ENCODE measurements around the gene SLC2A3.
"Not testable (repeated sequence)": the region's sequence is repeated elsewhere in the genome, so short reads cannot be mapped to it uniquely, and the experiment has no call there.

SLC2A3 gene

GRCh38 chr12:7935590-7936581 is at the start of gene SLC2A3:
SLC2A3 (minus strand) TSS chr12:7936187; CDS start chr12:7936034, 153 bp downstream.
- no peak for DNase-seq

DNA sequence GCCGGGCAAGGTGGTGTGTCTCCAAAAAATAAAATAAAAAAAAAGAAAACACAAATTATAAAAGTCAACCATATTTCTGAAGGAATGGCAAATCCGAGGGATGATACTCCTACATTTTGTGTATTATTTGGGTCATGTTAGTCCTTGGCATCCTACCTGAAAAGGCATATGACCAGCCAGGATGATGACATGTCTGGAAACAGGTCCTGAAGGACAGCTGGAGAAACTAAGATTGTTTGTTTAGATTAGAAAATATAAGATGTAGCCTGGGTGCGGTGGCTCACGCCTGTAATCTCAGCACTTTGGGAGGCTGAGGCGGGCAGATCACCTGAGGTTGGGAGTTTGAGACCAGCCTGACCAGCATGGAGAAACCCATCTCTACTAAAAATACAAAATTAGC is 48.9 kb upstream of the SLC2A3 start:
- no peak for DNase-seq

DNA sequence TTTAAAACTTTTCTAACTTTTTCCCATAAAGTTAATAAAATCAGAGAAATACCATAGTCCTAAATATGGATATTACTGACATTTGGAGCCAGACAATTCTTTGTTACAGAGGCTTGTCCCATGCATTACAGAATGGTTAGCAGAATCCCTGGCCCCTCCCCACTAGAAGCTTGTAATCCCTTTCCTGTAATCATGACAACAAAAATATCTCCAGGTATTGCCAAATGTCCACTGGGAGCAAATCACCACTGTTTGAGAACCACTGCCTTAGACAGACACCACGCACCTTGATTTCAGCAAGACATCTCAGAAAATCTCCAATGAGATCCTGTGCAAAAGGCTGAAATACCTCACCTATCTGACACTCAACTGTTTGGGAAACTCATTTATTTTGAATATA is 47.5 kb upstream of the SLC2A3 start:
- DNase-seq: not testable (repeated sequence)

DNA sequence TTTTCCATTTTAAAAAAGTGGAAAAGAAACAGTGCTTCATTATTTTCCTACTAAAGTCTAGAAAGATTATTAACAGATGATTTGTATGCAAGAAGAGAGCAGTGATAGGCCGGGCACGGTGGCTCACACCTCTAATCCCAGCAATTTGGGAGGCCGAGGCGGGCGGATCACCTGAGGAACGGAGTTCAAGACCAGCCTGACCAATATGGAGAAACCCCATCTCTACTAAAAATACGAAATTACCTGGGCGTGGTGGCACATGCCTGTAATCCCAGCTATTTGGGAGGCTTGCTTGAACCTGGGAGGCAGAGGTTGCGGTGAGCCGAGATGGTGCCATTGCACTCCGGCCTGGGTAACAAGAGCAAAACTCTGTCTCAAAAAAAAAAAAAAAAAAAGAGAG is 47.0 kb upstream of the SLC2A3 start:
- DNase-seq: not testable (repeated sequence)

GRCh38 chr12:7982332-7982735 is 46.3 kb upstream of the SLC2A3 start:
- DNase-seq: not testable (repeated sequence)

DNA sequence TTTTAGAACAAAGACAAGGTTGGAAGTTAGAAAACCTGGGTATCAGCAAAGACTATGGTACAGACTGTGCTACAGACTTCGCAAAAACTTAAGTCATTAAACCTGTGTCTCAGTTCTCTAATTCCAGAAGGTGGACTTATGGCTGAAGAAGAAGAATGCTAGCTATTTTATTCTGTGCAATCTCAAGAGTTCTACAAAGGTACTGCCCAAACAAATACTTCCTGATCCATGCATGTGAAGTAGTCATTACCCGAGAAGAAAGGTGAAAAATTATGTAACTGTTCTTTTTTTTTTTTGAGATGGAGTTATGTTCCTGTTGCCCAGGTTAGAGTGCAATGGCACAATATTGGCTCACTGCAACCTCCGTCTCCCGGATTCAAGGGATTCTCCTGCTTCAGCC is 45.5 kb upstream of the SLC2A3 start:
- no peak for DNase-seq

DNA sequence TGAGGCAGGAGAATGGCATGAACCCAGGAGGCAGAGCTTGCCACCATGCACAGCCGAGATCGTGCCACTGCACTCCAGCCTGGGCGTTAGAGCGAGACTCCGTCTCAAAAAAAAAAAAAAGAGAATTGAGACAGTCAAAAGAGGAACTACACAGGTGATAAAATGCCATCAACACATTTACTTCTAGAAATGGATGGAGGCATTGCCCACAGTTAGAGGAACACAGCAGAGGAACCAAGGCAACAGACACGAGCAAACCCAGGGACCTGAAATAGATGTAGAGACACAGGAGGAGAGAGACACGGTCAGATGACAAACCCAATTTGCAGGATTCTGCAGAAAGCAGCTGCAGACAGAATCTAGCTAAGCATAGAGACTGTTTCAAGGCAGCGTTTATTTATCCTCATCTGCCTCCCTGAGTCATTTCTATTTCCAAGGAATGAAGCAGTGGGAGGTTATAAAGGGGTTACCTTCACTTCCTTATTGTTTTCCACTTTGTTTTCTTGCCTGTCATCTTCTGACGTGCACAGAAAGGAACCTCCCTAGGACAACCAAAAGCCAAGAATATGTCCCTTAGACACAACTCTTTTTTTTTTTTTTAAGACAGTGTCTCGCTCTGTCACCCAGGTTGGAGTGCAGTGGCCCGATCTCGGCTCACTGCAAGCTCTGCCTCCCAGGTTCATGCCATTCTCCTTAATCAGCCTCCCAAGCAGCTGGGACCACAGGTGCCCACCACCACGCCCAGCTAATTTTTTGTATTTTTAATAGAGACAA is 41.6 kb upstream of the SLC2A3 start:
- DNase-seq: not testable (repeated sequence)

DNA sequence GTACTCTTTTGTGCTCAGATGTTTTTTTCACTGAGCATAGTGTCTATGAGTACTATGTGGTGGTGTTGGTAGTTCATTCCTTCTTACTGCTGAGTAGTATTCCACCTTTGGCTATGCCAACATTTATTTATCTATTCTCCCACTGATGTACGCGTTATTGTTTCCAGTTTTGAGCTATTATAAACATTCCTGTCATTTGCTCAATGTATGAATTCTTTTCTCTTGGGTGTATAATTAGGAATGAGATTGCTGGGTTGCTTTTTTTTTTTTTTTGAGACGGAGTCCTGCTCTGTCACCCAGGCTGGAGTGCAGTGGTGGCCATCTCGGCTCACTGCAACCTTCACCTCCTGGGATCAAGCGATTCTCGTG is 37.5 kb upstream of the SLC2A3 start:
- DNase-seq: no peak

- no peak for DNase-seq
Measured at GRCh38 chr12:7972734-7973456, 36.9 kb upstream of the SLC2A3 start.

DNA sequence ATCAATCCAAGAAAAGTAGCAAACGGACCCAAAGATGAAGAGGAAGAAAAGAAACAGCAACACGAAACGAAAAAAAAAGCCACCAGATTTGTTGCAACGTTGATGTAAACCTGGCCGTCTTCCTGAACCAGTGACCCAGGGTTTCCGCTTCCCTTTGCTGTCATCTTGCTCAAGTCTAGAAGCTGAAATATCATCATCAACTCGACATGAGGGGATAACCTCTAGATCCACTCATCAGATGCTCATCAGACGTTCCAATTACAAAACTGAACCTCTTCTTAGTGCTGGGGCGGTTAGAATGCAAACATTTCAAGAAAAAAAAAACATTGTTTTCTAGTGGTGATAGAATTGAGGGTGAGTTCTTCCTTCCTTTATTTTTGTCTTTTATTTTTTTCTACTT is 36.3 kb upstream of the SLC2A3 start:
- DNase-seq: not testable (repeated sequence)

- not testable (repeated sequence) for DNase-seq
Measured at GRCh38 chr12:7971765-7972164, 35.8 kb upstream of the SLC2A3 start.

DNA sequence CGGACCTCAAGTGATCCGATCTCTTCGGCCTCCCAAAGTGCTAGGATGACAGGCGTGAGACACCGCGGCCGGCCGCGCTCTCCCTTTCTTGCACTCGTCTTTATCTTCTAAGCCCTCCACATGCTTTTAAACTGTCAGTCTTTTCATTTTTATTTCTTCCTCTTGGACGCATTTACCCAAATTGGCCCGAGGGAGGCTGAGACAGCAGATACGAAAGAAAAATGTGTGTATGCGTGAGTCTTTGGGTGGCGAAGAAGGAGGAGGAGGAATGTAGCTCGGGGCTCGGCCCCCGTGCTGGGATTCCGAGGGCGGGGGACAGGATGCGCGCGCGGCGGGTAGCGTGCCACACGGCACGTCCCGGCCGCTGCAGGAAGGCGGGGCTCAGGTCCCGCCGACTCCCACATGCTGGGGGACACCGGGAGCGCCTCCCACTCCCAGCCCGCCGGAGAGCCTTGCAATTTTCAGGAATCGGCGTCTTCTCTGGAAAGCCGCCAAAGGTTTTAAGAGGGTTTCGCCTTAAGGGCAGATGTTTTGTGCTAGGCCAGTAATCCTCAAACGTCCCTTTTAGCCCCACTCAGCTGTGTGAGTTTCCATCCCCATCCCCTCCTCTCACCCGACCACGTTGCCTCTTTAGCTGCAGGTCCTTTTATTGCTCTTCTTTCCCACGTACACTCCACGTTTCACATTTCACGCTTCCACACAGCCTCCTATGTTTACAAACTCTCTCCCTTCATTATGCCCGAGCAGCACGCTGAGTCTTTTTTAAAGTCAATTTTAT is 34.7 kb upstream of the SLC2A3 start:
- peak; percentile 8 for DNase-seq

GRCh38 chr12:7966563-7966962 is 30.6 kb upstream of the SLC2A3 start:
- DNase-seq: no peak

- not testable (repeated sequence) for DNase-seq
Measured at GRCh38 chr12:7964669-7965068, 28.7 kb upstream of the SLC2A3 start.

GRCh38 chr12:7961395-7962178 is 25.6 kb upstream of the SLC2A3 start:
- no peak for DNase-seq

DNA sequence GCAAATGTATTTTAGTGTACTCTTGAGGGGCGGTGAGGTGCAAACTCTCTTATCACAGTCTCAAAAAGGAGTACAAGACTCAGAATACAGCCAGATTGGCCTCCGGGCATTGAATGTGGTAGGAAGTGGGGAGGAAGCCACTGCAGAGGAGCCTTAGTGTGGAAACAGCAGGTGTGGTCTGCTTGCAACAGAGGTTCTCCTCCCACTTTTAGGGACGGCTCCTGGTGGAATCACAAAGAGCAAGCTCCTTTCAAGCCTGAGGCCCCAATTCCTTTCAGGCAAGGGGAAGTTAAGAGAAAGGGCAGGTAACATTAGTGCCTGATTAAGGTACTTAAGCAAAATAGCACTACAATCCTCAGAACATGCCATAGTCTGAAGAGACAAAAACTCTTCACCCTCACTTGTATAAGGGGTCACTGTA is 23.7 kb upstream of the SLC2A3 start:
- DNase-seq: no peak

GRCh38 chr12:7959278-7959677 is 23.3 kb upstream of the SLC2A3 start:
- DNase-seq: no peak

DNA sequence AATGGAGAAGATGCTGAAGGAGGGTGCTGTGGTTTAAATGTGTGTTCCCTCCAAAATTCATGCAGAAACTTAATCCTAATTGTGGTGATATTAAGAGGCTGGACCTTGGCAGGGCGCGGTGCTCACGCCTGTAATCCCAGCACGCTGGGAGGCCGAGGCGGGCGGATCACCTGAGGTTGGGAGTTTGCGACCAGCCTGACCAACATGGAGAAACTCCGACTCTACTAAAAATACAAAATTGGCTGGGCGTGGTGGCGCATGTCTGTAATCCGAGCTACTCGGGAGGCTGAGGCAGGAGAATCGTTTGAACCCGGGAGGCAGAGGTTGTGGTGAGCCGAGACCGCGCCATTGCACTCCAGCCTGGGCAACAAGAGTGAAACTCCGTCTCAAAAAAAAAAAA is 18.9 kb upstream of the SLC2A3 start:
- DNase-seq: not testable (repeated sequence)

GRCh38 chr12:7954418-7954817 is 18.4 kb upstream of the SLC2A3 start:
- DNase-seq: not testable (repeated sequence)

- not testable (repeated sequence) for DNase-seq
Measured at GRCh38 chr12:7953912-7954311, 17.9 kb upstream of the SLC2A3 start.

DNA sequence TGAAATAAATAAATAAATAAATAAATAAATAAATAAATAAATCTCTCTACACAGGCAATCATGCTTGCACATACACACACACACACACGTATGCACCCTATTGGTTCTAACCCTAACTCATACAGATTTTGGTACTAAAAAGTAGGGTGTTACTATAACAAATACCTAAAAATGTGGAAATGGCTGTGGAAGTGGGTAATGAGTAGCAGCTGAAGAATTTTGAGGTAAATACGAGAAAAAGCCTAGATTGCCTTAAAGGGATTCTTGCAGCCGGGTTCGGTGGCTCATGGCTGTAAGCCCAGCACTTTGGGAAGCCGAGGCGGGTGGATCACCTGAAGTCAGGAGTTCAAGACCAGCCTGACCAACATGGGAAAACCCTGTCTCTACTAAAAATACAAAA is 15.7 kb upstream of the SLC2A3 start:
- DNase-seq: no peak
